Fibroblast of lung (primary cell): ENCODE results near the gene TDP1.

ENCODE experiments used
- EZH2 ChIP-seq: IDR thresholded peaks from 2 replicates; pipeline ENCODE4 v1.5.1; 2012; ENCODE audit warnings: low read length, control low read depth, mild to moderate bottlenecking; ENCODE audit errors: missing control alignments
- TF ChIP-seq, protein P1 (sequence below), 2 donors: IDR thresholded peaks in 1 of 2; conservative IDR thresholded peaks in 1 of 2; 1 replicate in 1 of 2; 2 replicates in 1 of 2; pipeline ENCODE4 v1.5.1; 2011 to 2012; ENCODE audit warnings: low read length in 2 of 2, control low read depth in 1 of 2, inconsistent platforms in 1 of 2, low read depth in 1 of 2, mild to moderate bottlenecking in 1 of 2

DNA sequence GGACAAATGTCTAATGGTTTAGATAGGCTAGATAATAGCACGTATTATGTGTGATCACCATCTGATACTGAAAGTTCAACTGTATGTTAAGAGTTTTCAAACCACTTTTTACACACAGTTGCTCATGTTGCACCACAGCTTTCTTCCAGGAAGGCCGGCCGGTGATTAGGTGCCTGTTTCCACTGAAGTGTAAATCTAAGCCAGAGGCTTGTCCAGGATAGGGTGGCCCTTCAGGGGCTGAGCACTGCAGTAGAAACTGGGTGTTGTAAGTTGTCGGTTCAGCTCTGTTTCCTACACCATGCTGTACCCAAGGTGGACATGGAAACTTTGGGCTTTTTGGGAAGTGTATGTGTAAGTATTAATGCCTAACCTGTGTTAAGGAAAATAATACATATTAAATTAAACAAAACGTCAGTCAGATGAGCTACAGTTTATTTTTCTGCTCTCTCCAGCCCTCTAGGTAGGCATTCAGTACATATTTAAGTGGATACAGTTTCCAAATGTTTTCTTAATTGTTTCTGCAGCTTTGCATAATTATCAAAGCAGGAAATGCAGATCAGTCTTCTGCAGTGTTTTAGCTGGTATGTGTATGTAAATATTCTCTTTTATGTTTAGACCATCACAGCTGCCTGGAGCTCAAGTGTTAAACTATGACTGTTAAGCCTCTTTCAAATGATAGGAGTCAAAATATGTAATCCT lies 30.9 kb downstream of the TDP1 start:
- TF ChIP-seq, protein P1, sequence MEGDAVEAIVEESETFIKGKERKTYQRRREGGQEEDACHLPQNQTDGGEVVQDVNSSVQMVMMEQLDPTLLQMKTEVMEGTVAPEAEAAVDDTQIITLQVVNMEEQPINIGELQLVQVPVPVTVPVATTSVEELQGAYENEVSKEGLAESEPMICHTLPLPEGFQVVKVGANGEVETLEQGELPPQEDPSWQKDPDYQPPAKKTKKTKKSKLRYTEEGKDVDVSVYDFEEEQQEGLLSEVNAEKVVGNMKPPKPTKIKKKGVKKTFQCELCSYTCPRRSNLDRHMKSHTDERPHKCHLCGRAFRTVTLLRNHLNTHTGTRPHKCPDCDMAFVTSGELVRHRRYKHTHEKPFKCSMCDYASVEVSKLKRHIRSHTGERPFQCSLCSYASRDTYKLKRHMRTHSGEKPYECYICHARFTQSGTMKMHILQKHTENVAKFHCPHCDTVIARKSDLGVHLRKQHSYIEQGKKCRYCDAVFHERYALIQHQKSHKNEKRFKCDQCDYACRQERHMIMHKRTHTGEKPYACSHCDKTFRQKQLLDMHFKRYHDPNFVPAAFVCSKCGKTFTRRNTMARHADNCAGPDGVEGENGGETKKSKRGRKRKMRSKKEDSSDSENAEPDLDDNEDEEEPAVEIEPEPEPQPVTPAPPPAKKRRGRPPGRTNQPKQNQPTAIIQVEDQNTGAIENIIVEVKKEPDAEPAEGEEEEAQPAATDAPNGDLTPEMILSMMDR (conservative IDR thresholded peaks at IDR 0.05 in 1 of 2, IDR thresholded peaks at IDR 0.05 in 1 of 2; ENCODE audit: low read depth in 1 of 2, low read length in 2 of 2): no peak
- TF ChIP-seq EZH2: no peak
